Endometrial microvascular endothelial cells (primary cell): ENCODE measurements around the gene PRKD1. TPM values are rescaled to one million over a fixed set of nuclear protein-coding genes. Genes with fewer than 3 reads are reported as not detected.
"Not testable (repeated sequence)": the region's sequence is repeated elsewhere in the genome, so short reads cannot be mapped to it uniquely, and the experiment has no call there.

ENCODE experiments used
- in situ Hi-C: cut with HindIII; loops from 2 replicates; pipeline ENCODE4 v1.10.0; 2017; ENCODE audit warnings: low sequenced_read_pairs, low pct_unique_long_range_greater_than_20kb; ENCODE audit errors: inconsistent ontology term
- total RNA-seq: library from RNA; depleted of rRNA; stranded (reverse); fragments of >200 nt; gene quantifications from one replicate; pipeline ENCODE4 v1.2.3, GENCODE V29; 2015; ENCODE audit errors: inconsistent ontology term

Gene PRKD1
- total RNA-seq, 1 donor from 2014 or later = 6.1 TPM

DNA sequence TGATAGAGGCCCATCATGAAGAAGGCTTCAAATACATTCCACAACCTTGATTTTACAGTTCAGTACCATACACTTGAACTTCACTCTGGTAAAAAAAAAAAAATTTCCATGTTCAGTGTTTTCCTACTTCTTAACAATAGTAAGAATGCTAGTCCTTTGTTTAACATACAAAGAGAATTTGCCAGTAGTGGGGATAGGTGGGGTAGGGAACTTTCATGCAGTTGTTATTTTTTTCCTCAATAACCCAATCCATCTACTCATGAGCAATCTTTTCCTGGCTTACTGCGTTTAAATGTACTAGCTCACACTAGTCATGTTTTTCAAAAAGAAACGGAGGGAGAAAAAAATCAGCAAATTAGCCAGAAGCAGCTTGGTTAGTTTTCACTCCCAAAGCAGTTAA, 206.1 kb downstream of the PRKD1 start:
- in situ Hi-C loops = no loop called here

DNA sequence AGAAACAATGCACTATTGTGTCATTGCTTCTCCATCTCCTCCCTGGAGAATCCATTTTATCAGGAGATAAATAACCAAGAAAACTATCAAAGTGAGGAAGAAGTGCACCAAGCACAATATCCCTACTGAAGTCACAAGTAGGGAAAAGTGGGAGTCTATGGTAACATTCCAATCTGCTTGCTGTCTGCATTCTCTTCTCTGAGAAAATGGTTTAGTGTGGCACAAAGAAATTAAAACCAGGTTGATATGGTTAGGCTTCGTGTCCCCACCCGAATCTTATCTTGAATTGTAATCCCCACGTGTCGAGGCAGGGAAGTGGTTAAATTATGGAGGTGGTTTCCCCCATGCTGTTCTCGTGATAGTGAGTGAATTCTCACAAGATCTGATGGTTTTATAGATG, 209.7 kb downstream of the PRKD1 start:
- in situ Hi-C loops = no loop called here

- in situ Hi-C loops = no loop called here
These were observed 211.5 kb downstream of the PRKD1 start for GRCh38 chr14:29716150-29716549.

DNA sequence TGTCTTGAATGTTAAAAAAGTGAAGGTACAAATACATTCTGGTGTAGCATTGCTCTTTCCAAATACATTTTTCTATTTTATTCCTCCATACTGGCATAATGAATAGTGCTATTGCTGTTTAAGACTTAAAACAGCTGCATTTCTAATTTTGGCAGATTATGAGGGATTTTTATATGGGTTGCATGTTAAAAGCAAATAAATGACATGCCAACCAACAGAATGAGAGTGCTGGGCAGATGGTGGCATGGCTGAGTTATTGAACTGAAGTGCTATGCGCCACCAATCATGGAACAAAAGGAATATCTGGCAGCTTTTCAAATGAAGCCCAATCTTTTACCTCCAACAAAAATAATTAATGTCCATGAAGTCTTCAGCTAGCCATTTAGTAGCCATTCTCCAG, 215.0 kb downstream of the PRKD1 start:
- in situ Hi-C loops = no loop called here

DNA sequence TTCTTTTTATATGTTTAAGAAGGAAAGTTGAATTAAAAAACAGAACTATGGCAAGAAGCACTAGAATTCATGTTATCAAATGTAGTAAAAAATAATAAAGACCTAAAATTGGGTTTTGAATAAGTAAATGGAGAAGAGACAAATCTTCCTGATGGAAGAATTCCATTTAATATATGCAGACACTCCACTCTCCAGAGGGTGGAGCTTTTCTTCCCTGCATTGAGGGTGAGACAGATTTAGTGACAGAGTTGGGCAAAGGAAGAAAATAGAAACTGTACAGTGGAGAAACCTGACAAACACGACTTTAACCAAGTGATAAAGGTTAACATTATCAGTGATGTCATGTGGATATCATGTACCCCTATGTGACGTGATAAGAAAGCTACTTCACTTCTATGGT, 217.6 kb downstream of the PRKD1 start:
- in situ Hi-C loops = no loop called here

DNA sequence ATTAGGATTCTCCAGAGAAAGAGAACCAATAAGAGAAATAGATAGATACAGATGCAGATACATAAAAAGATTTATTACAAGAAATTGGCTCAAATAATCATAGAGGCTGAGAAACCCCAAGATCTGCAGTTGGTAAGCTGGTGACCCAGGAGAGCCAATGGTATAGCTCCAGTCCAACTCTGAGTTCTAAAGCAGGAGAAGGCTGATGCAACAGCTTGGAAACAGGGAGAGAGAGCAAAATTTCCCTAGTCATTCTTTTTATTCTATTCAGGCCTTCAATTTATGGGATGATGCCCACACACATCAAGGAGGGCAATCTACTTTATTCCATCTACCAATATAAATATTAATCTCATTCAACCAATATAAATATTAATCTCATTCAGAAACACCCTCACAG, 218.2 kb downstream of the PRKD1 start:
- in situ Hi-C loops = no loop called here

- in situ Hi-C loops = no loop called here
These were observed 220.9 kb downstream of the PRKD1 start for GRCh38 chr14:29706700-29707099.

DNA sequence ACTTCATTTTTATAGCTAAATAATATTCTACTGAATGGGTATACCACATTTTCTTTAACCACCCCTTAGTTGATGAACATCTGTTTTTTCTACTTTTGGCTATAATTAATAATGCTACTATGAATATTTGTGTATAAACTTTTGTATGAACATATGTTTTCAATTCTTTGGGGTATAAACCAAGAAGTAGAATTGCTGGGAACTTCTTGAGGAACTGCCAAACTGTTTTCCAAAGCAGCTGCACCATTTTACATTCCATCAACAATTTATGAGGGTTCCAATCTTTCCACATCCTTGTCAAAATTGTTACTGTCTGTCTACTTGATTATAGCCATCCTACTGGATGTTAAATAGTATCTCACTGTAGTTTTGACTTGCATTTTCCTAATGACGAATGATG, 221.8 kb downstream of the PRKD1 start:
- in situ Hi-C loops = no loop called here

DNA sequence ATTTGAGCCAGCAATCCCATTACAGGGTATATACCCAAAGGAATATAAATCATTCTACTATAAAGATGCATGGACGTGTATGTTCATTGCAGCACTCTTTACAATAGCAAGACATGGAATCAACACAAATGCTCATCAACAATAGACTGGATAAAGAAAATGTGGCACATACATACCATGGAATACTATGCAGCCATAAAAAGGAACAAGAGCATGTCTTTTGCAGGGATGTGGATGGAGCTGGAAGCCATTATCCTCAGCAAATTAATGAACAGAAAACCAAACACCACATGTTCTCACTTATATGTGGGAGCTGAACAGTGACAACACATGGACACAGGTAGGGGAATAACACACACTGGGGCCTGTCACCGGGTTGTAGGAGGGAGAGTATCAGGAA, 238.1 kb downstream of the PRKD1 start:
- in situ Hi-C loops = not testable (repeated sequence)

- in situ Hi-C loops = no loop called here
These were observed 239.8 kb downstream of the PRKD1 start for GRCh38 chr14:29687866-29688265.

DNA sequence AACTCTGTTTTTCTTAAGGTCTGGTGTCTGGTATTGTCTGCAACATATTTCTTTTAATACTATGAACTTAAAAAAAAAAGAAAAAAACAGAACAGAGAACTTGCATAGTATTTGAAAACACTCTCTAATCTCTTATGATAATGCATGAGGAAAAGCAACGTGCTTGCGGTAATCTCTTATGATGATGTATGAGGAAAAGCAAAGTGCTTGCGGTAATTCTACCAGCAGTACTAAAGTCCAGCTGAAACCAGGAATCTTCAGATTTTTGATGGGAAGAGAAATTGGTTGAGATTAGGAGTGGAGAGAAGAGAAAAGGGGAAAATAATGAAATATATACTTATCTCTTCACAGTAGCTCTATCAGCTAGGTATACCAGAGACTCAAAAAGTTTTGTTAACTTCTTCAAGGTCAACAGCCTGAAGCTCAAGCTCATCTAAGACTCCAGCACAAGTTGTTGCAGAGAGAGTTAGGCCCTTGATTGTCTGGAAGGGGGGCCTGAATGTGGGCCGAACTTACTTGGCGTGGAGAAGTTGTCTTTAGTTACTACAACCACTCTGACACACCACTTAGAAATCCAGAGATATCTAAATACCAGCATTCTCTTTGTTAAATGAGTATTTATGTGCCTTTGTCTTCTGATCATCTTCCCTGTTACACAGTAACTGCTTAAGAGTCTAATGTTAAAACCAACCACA, 240.4 kb downstream of the PRKD1 start:
- in situ Hi-C loops = no loop called here

DNA sequence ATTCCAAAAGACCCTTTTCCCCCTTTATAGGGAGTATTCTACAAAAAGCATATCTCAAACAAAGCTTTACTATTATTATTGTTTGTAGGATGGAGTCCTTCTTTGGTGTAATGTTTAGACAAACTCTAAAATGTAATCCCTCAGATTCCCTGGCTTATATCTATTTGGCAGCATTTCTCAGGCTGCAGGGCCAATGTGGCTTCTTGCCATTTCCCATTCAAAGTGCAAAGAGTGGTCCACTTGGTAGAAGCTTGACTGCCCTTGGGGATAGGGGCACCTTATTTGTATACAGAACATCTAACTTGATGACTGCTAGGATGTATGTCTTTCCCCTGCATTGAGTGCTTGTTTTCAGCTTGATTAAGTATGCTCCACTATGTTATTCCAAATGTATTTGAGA, 242.7 kb downstream of the PRKD1 start:
- in situ Hi-C loops = no loop called here

- in situ Hi-C loops = no loop called here
These were observed 244.9 kb downstream of the PRKD1 start for GRCh38 chr14:29682789-29683188.

GRCh38 chr14:29681316-29681715, 246.3 kb downstream of the PRKD1 start:
- in situ Hi-C loops = no loop called here

DNA sequence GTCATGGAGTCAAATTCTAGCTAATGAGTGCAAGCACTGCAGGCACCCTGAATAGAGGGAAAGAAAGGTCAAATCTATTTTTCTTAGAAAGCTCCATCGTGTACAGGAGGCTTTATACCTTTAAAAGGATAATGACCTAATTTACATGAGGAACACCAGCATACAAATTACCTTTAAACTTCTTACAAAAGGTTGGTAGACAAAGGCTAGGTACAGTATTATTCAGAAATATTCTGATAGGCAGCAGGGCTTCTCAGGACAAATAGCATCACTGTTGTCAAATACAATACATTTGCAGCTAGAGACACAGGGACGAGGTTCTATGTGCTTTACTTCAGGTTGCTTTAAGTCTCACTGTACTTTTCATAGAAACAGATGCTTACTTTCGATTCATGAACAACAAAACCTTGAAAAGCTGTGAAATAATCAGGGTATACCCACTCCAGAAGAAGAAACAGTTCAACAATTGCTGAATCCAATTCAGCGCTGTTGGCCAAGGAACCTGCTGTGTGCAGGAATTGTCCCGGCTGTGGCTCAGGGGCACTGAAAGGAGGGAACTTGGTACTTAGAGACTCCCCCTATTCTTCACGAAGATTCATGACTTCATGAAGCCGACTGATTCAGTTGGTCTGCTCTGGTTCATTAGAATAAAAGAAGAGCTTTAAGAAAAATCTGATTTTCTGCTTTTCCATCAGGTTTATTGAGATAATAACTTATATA, 252.9 kb downstream of the PRKD1 start:
- in situ Hi-C loops = no loop called here

DNA sequence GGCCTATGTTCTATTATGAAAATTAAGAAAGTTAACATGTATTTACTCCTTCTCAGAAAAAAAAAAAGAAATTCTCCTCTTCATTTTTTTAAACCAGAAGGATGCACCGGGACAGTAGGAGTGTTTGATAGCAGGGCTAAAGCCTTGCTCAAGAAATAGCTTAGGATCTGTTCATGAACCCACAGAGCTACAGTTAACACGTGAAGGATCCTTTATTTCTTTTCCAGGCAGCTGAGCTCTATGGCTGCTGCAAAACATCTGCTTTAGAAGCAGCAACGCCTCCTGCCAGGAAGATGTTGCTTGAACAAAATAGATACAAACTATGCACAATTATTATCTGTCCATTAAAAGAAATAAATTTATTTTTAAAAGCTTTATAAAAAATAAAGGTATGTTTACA, 254.8 kb downstream of the PRKD1 start:
- in situ Hi-C loops = no loop called here

- in situ Hi-C loops = no loop called here
These were observed 256.6 kb downstream of the PRKD1 start for GRCh38 chr14:29671034-29671433.

GRCh38 chr14:29668201-29668600, 259.4 kb downstream of the PRKD1 start:
- in situ Hi-C loops = no loop called here

GRCh38 chr14:29664515-29664914, 263.1 kb downstream of the PRKD1 start:
- in situ Hi-C loops = no loop called here

- in situ Hi-C loops = no loop called here
These were observed 264.3 kb downstream of the PRKD1 start for GRCh38 chr14:29663281-29663801.
